GM12892 (cell line): ENCODE measurements around the gene CPT1C.

ENCODE experiments used
- POLR2A ChIP-seq: IDR thresholded peaks from 2 replicates; pipeline ENCODE4 v1.6.1; 2011; ENCODE audit warnings: low read depth, low read length, control low read depth
- POLR2AphosphoS5 ChIP-seq: IDR thresholded peaks from 2 replicates; pipeline ENCODE4 v1.6.1; 2011; ENCODE audit warnings: low read depth, low read length, control low read depth

DNA sequence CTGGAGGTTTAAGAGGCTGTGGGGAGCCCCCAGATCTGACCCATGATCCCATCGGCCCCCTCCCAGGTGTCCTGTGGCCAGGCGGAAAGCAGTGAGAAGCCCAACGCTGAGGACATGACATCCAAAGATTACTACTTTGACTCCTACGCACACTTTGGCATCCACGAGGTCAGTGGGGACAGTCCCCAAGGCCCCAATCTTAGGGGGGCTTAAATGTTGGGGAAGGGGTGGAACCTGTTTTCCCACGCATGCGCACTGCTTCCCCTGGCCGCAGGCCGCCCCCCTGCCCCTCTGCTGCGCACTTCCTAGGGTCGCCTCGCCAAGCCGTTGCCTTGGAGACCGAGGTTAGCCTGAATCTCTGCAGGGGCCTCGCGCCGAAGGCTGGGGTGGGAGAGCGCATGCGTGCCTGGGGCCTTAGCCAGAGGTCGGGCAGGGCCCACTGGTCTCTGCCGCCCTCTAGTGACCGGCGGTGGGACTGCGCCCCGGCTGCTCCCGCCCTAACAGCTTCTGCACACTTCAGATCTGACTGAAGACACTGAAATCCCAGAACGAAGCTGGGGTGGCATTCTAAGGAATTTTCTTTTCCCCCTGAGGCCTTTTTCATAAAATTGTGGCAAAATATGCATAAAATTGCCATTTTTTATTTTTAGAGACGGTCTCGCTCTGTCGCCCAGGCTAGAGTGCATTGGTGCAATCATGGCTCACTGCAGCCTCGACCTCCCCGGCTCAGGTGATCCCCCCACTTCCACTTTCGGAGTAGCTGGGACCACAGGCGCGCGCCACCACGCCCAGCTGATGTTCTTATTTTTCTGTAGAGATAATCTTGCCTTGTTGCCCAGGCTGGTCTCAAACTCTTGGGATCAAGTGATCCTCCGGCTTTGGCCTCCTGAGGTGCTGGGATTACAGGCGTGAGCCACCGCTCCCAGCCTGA lies 10.2 kb upstream of the CPT1C start:
- TF ChIP-seq POLR2A (no peak), POLR2AphosphoS5 (no peak)
